ENCODE results near the gene LMO2. TPM values are rescaled to one million over a fixed set of nuclear protein-coding genes. Genes with fewer than 3 reads are reported as not detected.

LMO2 gene
- total and polyA plus RNA-seq, 2 of the 13 experiments (the other 11 are each of a cell fraction or from before 2014, with no cell fraction given), result not detected

DNA sequence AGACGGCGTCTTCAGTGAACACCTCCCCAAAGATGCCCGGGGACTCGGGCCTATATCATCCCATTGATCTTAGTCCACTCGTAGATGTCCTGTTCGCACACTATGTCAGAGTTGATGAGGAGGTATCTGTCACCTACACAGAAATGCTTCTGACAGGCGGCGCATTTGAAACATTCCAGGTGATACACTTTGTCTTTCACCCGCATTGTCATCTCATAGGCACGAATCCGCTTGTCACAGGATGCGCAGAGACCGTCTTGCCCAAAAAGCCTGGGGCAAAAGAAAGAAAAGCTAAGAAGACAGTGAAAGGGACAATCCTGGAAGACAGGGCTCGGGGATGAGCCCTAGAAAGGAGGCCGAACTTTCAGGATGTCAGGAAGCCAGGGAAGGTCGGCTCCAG lies 32.6 kb downstream of the LMO2 start:
- in situ Hi-C loops (cut with HindIII; ENCODE audit: extremely low pct_ligation_motif_present, low pct_unique_long_range_greater_than_20kb) (loop anchor here (5.0 to 25.0 kb wide), 3 partner anchors 108 to 635 kb away; partner anchors contain the start of gene ABTB2), intact Hi-C loops (cut with micrococcal nuclease; ENCODE audit: unreplicated experiment) (loop anchor here (5.0 kb wide), 1 partner anchor 1038 kb away; no protein-coding TSS in a partner anchor)
- Histone ChIP-seq H3K36me3 (replicated peaks in 1 of 2; ENCODE audit: control insufficient read depth in 1 of 2, insufficient read depth in 2 of 2, low read length in 2 of 2) (no peaks in the 10 kb centered on the region), H3K4me2 (ENCODE audit: low read depth, low read length) (no peak overlapping the region), H4K20me1 (ENCODE audit: insufficient read depth, low read length) (no peaks in the 10 kb centered on the region), H3K79me2 (ENCODE audit: insufficient read depth, low read length) (no peaks in the 10 kb centered on the region), H3K27me3 (ENCODE audit: control insufficient read depth in 1 of 2, insufficient read depth in 2 of 2, low read length in 2 of 2) (peaks cover 5 to 61% of the 10 kb centered on the region in 2 experiments), H2AFZ (ENCODE audit: low read length) (no peak overlapping the region), H3K27ac (ENCODE audit: extremely low read length, insufficient read depth, low read length) (no peak overlapping the region), H3K4me3 (replicated peaks in 1 of 3; ENCODE audit: insufficient read depth in 1 of 3, low read depth in 2 of 3, low read length in 3 of 3) (no peak overlapping the region), H3K9ac (ENCODE audit: insufficient read depth, low read depth, low read length) (no peak overlapping the region), H3K4me1 (ENCODE audit: insufficient read depth, low read length) (no peaks in the 10 kb centered on the region), H3K9me3 (ENCODE audit: low read length) (no peaks in the 10 kb centered on the region)
- no peak for ATAC-seq
- BruUV-seq (replicated peaks), result no TSS peak
- no peak for DNase-seq (ENCODE audit: low spot score)
- ChIA-PET POLR2A (no interaction called here), CTCF (ENCODE audit: low intra/inter-chr PET ratio, low total read pairs) (interaction anchor here (2.9 kb wide), 1 partner anchor 112 kb away, joined by 31 read pairs; no protein-coding TSS in a partner anchor)
- no peak for FAIRE-seq
- 32% methylated on average over 16 of the region's 16 CpGs for WGBS (ENCODE audit: low lambda C conversion rate)
- TF ChIP-seq, protein P1, sequence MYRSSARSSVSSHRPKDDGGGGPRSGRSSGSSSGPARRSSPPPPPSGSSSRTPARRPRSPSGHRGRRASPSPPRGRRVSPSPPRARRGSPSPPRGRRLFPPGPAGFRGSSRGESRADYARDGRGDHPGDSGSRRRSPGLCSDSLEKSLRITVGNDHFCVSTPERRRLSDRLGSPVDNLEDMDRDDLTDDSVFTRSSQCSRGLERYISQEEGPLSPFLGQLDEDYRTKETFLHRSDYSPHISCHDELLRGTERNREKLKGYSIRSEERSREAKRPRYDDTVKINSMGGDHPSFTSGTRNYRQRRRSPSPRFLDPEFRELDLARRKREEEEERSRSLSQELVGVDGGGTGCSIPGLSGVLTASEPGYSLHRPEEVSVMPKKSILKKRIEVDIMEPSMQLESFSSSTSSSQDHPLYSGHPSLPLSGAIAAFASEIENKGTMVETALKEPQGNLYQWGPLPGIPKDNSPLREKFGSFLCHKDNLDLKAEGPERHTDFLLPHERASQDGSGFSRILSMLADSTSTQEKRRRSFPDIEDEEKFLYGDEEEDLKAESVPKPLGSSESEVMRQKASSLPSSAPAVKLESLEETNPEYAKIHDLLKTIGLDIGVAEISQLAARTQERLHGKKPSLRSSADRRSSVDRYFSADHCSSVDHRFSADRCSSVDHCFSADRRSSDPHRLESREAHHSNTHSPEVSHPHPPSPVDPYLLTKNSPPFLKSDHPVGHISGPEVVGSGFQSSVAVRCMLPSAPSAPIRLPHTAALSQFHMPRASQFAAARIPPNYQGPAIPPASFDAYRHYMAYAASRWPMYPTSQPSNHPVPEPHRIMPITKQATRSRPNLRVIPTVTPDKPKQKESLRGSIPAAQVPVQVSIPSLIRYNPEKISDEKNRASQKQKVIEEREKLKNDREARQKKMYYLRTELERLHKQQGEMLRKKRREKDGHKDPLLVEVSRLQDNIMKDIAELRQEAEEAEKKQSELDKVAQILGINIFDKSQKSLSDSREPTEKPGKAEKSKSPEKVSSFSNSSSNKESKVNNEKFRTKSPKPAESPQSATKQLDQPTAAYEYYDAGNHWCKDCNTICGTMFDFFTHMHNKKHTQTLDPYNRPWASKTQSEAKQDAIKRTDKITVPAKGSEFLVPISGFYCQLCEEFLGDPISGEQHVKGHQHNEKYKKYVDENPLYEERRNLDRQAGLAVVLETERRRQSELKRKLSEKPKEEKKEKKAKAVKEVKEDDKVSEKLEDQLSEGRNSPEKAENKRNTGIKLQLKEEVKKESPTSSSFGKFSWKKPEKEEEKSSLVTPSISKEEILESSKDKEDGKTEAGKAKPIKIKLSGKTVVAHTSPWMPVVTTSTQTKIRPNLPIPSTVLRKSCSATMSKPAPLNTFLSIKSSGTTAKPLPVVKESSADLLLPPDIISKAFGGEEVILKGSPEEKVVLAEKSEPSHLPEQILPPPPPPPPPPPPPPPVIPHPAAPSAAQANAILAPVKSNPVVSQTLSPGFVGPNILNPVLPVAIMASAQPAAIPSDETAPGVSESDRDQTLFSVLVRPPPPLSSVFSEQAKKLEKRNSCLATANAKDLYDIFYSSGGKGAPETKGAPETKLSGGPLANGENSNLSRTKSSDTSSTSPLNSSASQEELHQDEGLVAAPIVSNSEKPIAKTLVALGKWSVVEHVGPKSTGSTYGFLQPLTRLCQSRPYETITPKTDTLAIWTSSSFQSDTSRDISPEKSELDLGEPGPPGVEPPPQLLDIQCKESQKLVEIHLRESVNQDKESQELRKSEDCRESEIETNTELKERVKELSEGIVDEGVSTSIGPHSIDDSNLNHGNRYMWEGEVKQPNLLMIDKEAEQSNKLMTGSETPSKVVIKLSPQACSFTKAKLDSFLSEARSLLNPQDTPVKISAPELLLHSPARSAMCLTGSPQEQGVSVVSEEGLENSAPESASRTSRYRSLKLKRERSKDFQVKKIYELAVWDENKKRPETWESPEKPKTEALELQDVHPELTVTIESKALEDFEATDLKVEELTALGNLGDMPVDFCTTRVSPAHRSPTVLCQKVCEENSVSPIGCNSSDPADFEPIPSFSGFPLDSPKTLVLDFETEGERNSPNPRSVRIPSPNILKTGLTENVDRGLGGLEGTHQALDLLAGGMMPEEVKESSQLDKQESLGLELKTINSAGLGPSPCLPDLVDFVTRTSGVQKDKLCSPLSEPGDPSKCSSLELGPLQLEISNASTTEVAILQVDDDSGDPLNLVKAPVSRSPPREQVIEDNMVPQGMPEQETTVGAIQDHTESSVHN (CRISPR knock-in tag; IDR thresholded peaks at IDR 0.05), result no peak
- TF ChIP-seq SP2 (CRISPR knock-in tag; IDR thresholded peaks at IDR 0.05) (no peak), ZNF235 (CRISPR knock-in tag; IDR thresholded peaks at IDR 0.05; ENCODE audit: borderline replicate concordance) (no peak), HNF4G (IDR thresholded peaks at IDR 0.05; ENCODE audit: borderline replicate concordance, low read depth, low read length) (no peak), HNF4G (CRISPR knock-in tag; IDR thresholded peaks at IDR 0.05; ENCODE audit: borderline replicate concordance, low read depth) (no peak), ZNF749 (CRISPR knock-in tag; IDR thresholded peaks at IDR 0.05; ENCODE audit: borderline replicate concordance) (no peak), YEATS2 (CRISPR knock-in tag; IDR thresholded peaks at IDR 0.05; ENCODE audit: borderline replicate concordance) (no peak), NPAS2 (CRISPR knock-in tag; IDR thresholded peaks at IDR 0.05; ENCODE audit: borderline replicate concordance) (no peak), HIVEP1 (CRISPR knock-in tag; IDR thresholded peaks at IDR 0.05) (no peak), RFX1 (IDR thresholded peaks at IDR 0.05) (no peak), CAMTA2 (CRISPR knock-in tag; IDR thresholded peaks at IDR 0.05; ENCODE audit: borderline replicate concordance) (no peak), NFYB (CRISPR knock-in tag; IDR thresholded peaks at IDR 0.05) (no peak), U2AF2 (IDR thresholded peaks at IDR 0.05; ENCODE audit: low read depth, low read length) (no peak)
- TF ChIP-seq, protein P2, sequence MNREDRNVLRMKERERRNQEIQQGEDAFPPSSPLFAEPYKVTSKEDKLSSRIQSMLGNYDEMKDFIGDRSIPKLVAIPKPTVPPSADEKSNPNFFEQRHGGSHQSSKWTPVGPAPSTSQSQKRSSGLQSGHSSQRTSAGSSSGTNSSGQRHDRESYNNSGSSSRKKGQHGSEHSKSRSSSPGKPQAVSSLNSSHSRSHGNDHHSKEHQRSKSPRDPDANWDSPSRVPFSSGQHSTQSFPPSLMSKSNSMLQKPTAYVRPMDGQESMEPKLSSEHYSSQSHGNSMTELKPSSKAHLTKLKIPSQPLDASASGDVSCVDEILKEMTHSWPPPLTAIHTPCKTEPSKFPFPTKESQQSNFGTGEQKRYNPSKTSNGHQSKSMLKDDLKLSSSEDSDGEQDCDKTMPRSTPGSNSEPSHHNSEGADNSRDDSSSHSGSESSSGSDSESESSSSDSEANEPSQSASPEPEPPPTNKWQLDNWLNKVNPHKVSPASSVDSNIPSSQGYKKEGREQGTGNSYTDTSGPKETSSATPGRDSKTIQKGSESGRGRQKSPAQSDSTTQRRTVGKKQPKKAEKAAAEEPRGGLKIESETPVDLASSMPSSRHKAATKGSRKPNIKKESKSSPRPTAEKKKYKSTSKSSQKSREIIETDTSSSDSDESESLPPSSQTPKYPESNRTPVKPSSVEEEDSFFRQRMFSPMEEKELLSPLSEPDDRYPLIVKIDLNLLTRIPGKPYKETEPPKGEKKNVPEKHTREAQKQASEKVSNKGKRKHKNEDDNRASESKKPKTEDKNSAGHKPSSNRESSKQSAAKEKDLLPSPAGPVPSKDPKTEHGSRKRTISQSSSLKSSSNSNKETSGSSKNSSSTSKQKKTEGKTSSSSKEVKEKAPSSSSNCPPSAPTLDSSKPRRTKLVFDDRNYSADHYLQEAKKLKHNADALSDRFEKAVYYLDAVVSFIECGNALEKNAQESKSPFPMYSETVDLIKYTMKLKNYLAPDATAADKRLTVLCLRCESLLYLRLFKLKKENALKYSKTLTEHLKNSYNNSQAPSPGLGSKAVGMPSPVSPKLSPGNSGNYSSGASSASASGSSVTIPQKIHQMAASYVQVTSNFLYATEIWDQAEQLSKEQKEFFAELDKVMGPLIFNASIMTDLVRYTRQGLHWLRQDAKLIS (CRISPR knock-in tag; IDR thresholded peaks at IDR 0.05), result no peak
